NT2/D1 (cell line): ENCODE results near the gene CCZ1.
"Not testable (repeated sequence)": the region's sequence is repeated elsewhere in the genome, so short reads cannot be mapped to it uniquely, and the experiment has no call there.

ENCODE experiments used
- DNase-seq: peaks from one replicate; pipeline ENCODE4 v3.0.0-alpha.2; 2011; ENCODE audit warnings: low read depth, low spot score
- H3K27me3 ChIP-seq: 2 replicates; pipeline ENCODE4 v1.6.0; 2011; ENCODE audit warnings: mild to moderate bottlenecking; ENCODE audit not compliant: insufficient read length, insufficient read depth
- H3K36me3 ChIP-seq: 2 replicates; pipeline ENCODE4 v1.6.1; 2011; ENCODE audit warnings: mild to moderate bottlenecking, low read length, mixed read lengths; ENCODE audit not compliant: insufficient read depth, insufficient read length
- H3K4me1 ChIP-seq: 2 replicates; pipeline ENCODE4 v1.5.1; 2011; ENCODE audit not compliant: insufficient read depth, insufficient read length
- H3K4me3 ChIP-seq: 2 replicates; pipeline ENCODE4 v1.5.1; 2011; ENCODE audit warnings: low read depth; ENCODE audit not compliant: insufficient read length
- H3K9ac ChIP-seq: 2 replicates; pipeline ENCODE4 v1.6.0; 2011; ENCODE audit warnings: low read depth; ENCODE audit not compliant: insufficient read length
- H3K9me3 ChIP-seq: 2 replicates; pipeline ENCODE4 v1.5.1; 2011; ENCODE audit warnings: mild to moderate bottlenecking, low read length; ENCODE audit not compliant: insufficient read depth
- SUZ12 ChIP-seq: IDR thresholded peaks from 2 replicates; pipeline ENCODE4 v1.6.1; 2011; ENCODE audit not compliant: insufficient read length, insufficient read depth; ENCODE audit errors: extremely low read depth
- YY1 ChIP-seq: IDR thresholded peaks from 2 replicates; pipeline ENCODE4 v1.6.1; 2011; ENCODE audit not compliant: insufficient read length, insufficient read depth
- ZNF274 ChIP-seq: IDR thresholded peaks from 2 replicates; pipeline ENCODE4 v1.6.1; 2011; ENCODE audit warnings: mild to moderate bottlenecking, low read depth, low read length

CCZ1 gene

GRCh38 chr7:5892498-5892897, 6.0 kb upstream of the CCZ1 start:
- H3K27me3 ChIP-seq, result no peaks in the 10 kb centered on the region
- no peak overlapping the region for H3K4me3 ChIP-seq
- no peak overlapping the region for H3K9ac ChIP-seq
- no peak for DNase-seq
- H3K9me3 ChIP-seq, result no peaks in the 10 kb centered on the region
- no peak for TF ChIP-seq YY1
- TF ChIP-seq SUZ12, result no peak
- no peak for TF ChIP-seq ZNF274
- H3K36me3 ChIP-seq, result no peaks in the 10 kb centered on the region
- H3K4me1 ChIP-seq, result no peaks in the 10 kb centered on the region

- not testable (repeated sequence) for H3K9ac ChIP-seq, DNase-seq, H3K9me3 ChIP-seq, H3K4me3 ChIP-seq, H3K27me3 ChIP-seq, H3K36me3 ChIP-seq, H3K4me1 ChIP-seq
Measured at GRCh38 chr7:5897369-5897919, 1.1 kb upstream of the CCZ1 start.

GRCh38 chr7:5903002-5903401, 4.5 kb downstream of the CCZ1 start:
- H3K4me1 ChIP-seq, H3K9me3 ChIP-seq, DNase-seq, H3K4me3 ChIP-seq, H3K27me3 ChIP-seq, H3K9ac ChIP-seq: not testable (repeated sequence)
- peaks cover 18% of the 10 kb centered on the region for H3K36me3 ChIP-seq

GRCh38 chr7:5904726-5905125, 6.2 kb downstream of the CCZ1 start:
- not testable (repeated sequence) for DNase-seq, H3K27me3 ChIP-seq, H3K9me3 ChIP-seq, H3K9ac ChIP-seq, H3K4me3 ChIP-seq, H3K4me1 ChIP-seq
- peaks cover 18% of the 10 kb centered on the region for H3K36me3 ChIP-seq

GRCh38 chr7:5908835-5909234, 10.3 kb downstream of the CCZ1 start:
- DNase-seq, H3K9ac ChIP-seq, H3K9me3 ChIP-seq, H3K27me3 ChIP-seq, H3K4me1 ChIP-seq, H3K4me3 ChIP-seq: not testable (repeated sequence)
- H3K36me3 ChIP-seq, result peaks cover 25% of the 10 kb centered on the region

GRCh38 chr7:5916529-5916928, 18.0 kb downstream of the CCZ1 start:
- not testable (repeated sequence) for H3K36me3 ChIP-seq, H3K9me3 ChIP-seq, H3K27me3 ChIP-seq, H3K9ac ChIP-seq, H3K4me1 ChIP-seq, DNase-seq, H3K4me3 ChIP-seq

- H3K9me3 ChIP-seq, H3K4me3 ChIP-seq, H3K27me3 ChIP-seq, H3K4me1 ChIP-seq, H3K9ac ChIP-seq, H3K36me3 ChIP-seq, DNase-seq: not testable (repeated sequence)
Measured at GRCh38 chr7:5924180-5924579, 25.6 kb downstream of the CCZ1 start.

- H3K4me1 ChIP-seq, H3K27me3 ChIP-seq, H3K36me3 ChIP-seq, H3K9me3 ChIP-seq, H3K4me3 ChIP-seq, H3K9ac ChIP-seq, DNase-seq: not testable (repeated sequence)
Measured at GRCh38 chr7:5924630-5925029, 26.1 kb downstream of the CCZ1 start.

- DNase-seq, H3K9me3 ChIP-seq, H3K4me1 ChIP-seq, H3K36me3 ChIP-seq, H3K9ac ChIP-seq, H3K4me3 ChIP-seq, H3K27me3 ChIP-seq: not testable (repeated sequence)
Measured at GRCh38 chr7:5926263-5926870, 27.8 kb downstream of the CCZ1 start.

- not testable (repeated sequence) for H3K9ac ChIP-seq, H3K36me3 ChIP-seq, DNase-seq, H3K4me1 ChIP-seq, H3K4me3 ChIP-seq, H3K9me3 ChIP-seq, H3K27me3 ChIP-seq
Measured at GRCh38 chr7:5930290-5930689, 31.8 kb downstream of the CCZ1 start.

GRCh38 chr7:5931250-5931649, 32.7 kb downstream of the CCZ1 start:
- H3K4me1 ChIP-seq, DNase-seq, H3K9ac ChIP-seq, H3K27me3 ChIP-seq, H3K36me3 ChIP-seq, H3K4me3 ChIP-seq, H3K9me3 ChIP-seq: not testable (repeated sequence)
